DND-41 (cell line): ENCODE measurements around the gene SERPINI1.

Experiments used
- ATAC-seq: fragments of 200-7000 bp; cut with Tn5 transposase; 3 replicates; pipeline ENCODE4 v1.9.1; 2021; ENCODE audit warnings: low read depth; ENCODE audit not compliant: insufficient read depth
- DNase-seq: peaks from one replicate; pipeline ENCODE4 v3.0.0-alpha.2; 2020
- H2AFZ ChIP-seq: 2 replicates; pipeline ENCODE4 v1.6.0; 2012; ENCODE audit warnings: low read depth, low read length
- H3K27ac ChIP-seq: 2 replicates; pipeline ENCODE4 v1.5.1; 2012; ENCODE audit warnings: low read length, inconsistent platforms
- H3K27me3 ChIP-seq: fragments of 200-600 bp; sonication (generic); 2 replicates; pipeline ENCODE4 v1.6.0; 2012; ENCODE audit warnings: low read length, mild to moderate bottlenecking, inconsistent platforms; ENCODE audit not compliant: insufficient read depth, poor library complexity
- H3K36me3 ChIP-seq: 2 replicates; pipeline ENCODE4 v1.5.1; 2012; ENCODE audit warnings: low read length, inconsistent platforms; ENCODE audit not compliant: insufficient read depth
- H3K4me1 ChIP-seq: 2 replicates; pipeline ENCODE4 v1.5.1; 2012; ENCODE audit warnings: mild to moderate bottlenecking, low read length; ENCODE audit not compliant: insufficient read depth
- H3K4me2 ChIP-seq: 2 replicates; pipeline ENCODE4 v1.6.0; 2012; ENCODE audit warnings: mild to moderate bottlenecking, moderate library complexity, low read length, inconsistent platforms; ENCODE audit not compliant: insufficient read depth
- H3K4me3 ChIP-seq, 2 experiments: fragments of 200-600 bp in 1 of 2; shearing (Covaris generic) in 1 of 2; 2 replicates each; pipeline ENCODE4 v1.5.1; 2012 to 2016; ENCODE audit warnings: inconsistent platforms in 2 of 2, low read length in 2 of 2, mild to moderate bottlenecking in 2 of 2, low read depth in 1 of 2, moderate library complexity in 1 of 2
- H3K79me2 ChIP-seq: 2 replicates; pipeline ENCODE4 v1.6.0; 2012; ENCODE audit warnings: low read length, inconsistent platforms; ENCODE audit not compliant: insufficient read depth
- H3K9ac ChIP-seq: 2 replicates; pipeline ENCODE4 v1.6.0; 2012; ENCODE audit warnings: low read depth, mild to moderate bottlenecking, inconsistent platforms, low read length, moderate library complexity
- H3K9me3 ChIP-seq: 2 replicates; pipeline ENCODE4 v1.5.1; 2012; ENCODE audit warnings: low read length, moderate library complexity, mild to moderate bottlenecking, inconsistent platforms; ENCODE audit not compliant: insufficient read depth, severe bottlenecking
- H4K20me1 ChIP-seq: 2 replicates; pipeline ENCODE4 v1.6.0; 2012; ENCODE audit warnings: low read length; ENCODE audit not compliant: insufficient read depth
- EZH2 ChIP-seq: IDR thresholded peaks from 3 replicates; pipeline ENCODE4 v1.6.1; 2012; ENCODE audit warnings: borderline replicate concordance, low read depth, mild to moderate bottlenecking, moderate library complexity, low read length, inconsistent platforms; ENCODE audit not compliant: severe bottlenecking
- TF ChIP-seq, protein P1 (sequence below): IDR thresholded peaks from 2 replicates; pipeline ENCODE4 v1.5.1; 2012; ENCODE audit warnings: borderline replicate concordance, low read length, moderate library complexity, mild to moderate bottlenecking; ENCODE audit not compliant: poor library complexity, severe bottlenecking; ENCODE audit errors: extremely low read depth

SERPINI1 gene

DNA sequence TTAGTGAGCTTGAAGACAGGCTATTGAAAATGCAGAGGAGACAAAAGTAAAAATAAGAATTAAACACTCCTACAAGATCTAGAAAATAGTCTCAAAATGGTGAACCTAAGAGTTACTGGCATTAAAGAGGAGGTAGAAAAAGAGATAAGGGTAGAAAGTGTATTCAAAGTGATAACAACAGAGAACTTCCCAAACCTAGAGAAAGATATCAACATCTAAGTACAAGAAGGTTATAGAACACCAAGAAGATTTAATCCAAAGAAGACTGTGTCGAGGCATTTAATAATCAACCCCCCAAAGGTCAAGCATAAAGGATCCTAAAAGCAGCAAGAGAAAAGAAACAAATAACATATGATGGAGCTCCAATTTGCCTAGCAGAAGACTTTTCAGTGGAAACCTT, 24.1 kb upstream of the SERPINI1 start:
- H3K27ac ChIP-seq: no peak overlapping the region
- peaks cover 54% of the 10 kb centered on the region for H3K79me2 ChIP-seq
- H3K9me3 ChIP-seq: no peaks in the 10 kb centered on the region
- peaks cover 15% of the 10 kb centered on the region; the same call in 1 of the 2 replicates for H4K20me1 ChIP-seq
- H3K4me3 ChIP-seq: no peak overlapping the region
- ATAC-seq: no peak
- H3K4me1 ChIP-seq: no peaks in the 10 kb centered on the region
- no peak overlapping the region for H2AFZ ChIP-seq
- no peak for DNase-seq
- H3K36me3 ChIP-seq: peaks cover 41% of the 10 kb centered on the region
- H3K4me2 ChIP-seq: no peak overlapping the region
- TF ChIP-seq EZH2: no peak
- TF ChIP-seq, protein P1, sequence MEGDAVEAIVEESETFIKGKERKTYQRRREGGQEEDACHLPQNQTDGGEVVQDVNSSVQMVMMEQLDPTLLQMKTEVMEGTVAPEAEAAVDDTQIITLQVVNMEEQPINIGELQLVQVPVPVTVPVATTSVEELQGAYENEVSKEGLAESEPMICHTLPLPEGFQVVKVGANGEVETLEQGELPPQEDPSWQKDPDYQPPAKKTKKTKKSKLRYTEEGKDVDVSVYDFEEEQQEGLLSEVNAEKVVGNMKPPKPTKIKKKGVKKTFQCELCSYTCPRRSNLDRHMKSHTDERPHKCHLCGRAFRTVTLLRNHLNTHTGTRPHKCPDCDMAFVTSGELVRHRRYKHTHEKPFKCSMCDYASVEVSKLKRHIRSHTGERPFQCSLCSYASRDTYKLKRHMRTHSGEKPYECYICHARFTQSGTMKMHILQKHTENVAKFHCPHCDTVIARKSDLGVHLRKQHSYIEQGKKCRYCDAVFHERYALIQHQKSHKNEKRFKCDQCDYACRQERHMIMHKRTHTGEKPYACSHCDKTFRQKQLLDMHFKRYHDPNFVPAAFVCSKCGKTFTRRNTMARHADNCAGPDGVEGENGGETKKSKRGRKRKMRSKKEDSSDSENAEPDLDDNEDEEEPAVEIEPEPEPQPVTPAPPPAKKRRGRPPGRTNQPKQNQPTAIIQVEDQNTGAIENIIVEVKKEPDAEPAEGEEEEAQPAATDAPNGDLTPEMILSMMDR: no peak
- H3K27me3 ChIP-seq: no peaks in the 10 kb centered on the region
- no peak overlapping the region for H3K9ac ChIP-seq

DNA sequence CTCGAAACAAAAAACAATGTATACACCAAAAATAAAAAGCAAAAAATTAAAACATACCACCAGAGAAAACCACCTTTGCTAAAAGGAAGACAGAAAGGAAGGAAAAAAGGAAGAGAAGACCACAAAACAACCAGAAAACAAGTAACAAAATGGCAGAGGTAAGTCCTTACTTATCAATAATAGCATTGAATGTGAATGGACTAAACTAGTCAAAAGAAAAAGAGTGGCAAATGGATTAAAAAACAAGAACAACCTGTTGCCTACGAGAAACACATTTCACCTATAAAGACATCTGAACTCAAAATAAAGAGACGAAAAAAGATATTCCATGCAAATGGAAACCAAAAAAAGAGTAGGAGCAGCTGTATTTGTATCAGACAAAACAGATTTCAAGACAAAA, 23.1 kb upstream of the SERPINI1 start:
- peaks cover 45% of the 10 kb centered on the region for H3K36me3 ChIP-seq
- no peak for DNase-seq
- no peaks in the 10 kb centered on the region for H3K9me3 ChIP-seq
- peaks cover 58% of the 10 kb centered on the region for H3K79me2 ChIP-seq
- no peak for ATAC-seq
- H3K9ac ChIP-seq: no peak overlapping the region
- no peaks in the 10 kb centered on the region for H3K27me3 ChIP-seq
- no peak overlapping the region for H3K4me3 ChIP-seq
- H4K20me1 ChIP-seq: peaks cover 15% of the 10 kb centered on the region; the same call in 1 of the 2 replicates
- H3K4me2 ChIP-seq: no peak overlapping the region
- H3K27ac ChIP-seq: no peak overlapping the region
- no peak overlapping the region for H2AFZ ChIP-seq
- H3K4me1 ChIP-seq: no peaks in the 10 kb centered on the region
- TF ChIP-seq EZH2: no peak
- TF ChIP-seq, protein P1: no peak

DNA sequence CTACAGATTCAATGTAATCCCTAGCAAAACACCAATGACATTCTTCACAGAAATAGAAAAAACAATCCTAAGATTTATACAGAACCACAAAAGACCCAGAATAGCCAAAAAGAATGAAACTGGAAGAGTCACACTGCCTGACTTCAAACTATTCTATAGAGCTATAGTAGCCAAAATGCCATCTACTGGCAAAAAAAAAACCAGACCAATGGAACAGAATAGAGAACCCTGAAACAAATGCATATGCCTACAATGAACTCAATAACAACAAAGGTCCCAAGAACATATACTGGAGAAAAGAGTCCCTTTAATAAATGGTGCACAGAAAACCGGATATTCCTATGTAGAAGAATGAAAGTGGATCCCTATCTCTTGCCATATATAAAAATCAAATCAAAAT, 20.6 kb upstream of the SERPINI1 start:
- H3K4me1 ChIP-seq: no peaks in the 10 kb centered on the region
- no peak overlapping the region for H2AFZ ChIP-seq
- TF ChIP-seq, protein P1: no peak
- TF ChIP-seq EZH2: no peak
- no peak overlapping the region for H3K4me2 ChIP-seq
- H3K9ac ChIP-seq: no peak overlapping the region
- DNase-seq: no peak
- no peaks in the 10 kb centered on the region for H3K9me3 ChIP-seq
- peaks cover 59% of the 10 kb centered on the region for H3K79me2 ChIP-seq
- H3K4me3 ChIP-seq: no peak overlapping the region
- H3K27ac ChIP-seq: no peak overlapping the region
- H4K20me1 ChIP-seq: peaks cover 9% of the 10 kb centered on the region; the same call in 1 of the 2 replicates
- no peak for ATAC-seq
- H3K27me3 ChIP-seq: no peaks in the 10 kb centered on the region
- peaks cover 43% of the 10 kb centered on the region for H3K36me3 ChIP-seq

DNA sequence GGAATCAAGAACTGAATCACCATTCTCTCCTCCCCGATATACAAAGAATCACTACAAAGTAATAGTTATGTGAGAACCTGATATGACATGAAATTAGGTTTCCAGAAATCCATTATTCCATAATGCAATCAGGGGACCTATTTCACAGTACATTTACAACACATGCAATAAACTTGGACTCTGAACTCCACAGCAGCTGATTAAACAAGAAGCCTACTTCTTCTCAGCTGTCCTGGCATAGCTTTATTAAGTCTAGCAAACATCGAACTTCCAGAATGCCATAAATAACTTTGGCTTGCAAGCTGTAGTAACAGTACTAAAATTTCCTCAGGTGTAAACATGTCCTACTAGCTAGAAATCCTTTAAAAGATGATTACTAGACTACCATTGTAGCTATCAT, 18.6 kb upstream of the SERPINI1 start:
- Histone ChIP-seq H3K27me3 (no peaks in the 10 kb centered on the region), H4K20me1 (peaks cover 12% of the 10 kb centered on the region; the same call in 1 of the 2 replicates), H3K4me1 (no peaks in the 10 kb centered on the region), H3K9ac (no peak overlapping the region), H3K9me3 (no peaks in the 10 kb centered on the region), H3K36me3 (peaks cover 34% of the 10 kb centered on the region), H3K27ac (no peak overlapping the region), H3K4me2 (no peak overlapping the region), H2AFZ (no peak overlapping the region), H3K79me2 (peaks cover 65% of the 10 kb centered on the region), H3K4me3 (no peak overlapping the region)
- TF ChIP-seq, protein P1: no peak
- no peak for TF ChIP-seq EZH2
- ATAC-seq (no peak), DNase-seq (no peak)
